ENCODE data around the gene NCAN.

DNA sequence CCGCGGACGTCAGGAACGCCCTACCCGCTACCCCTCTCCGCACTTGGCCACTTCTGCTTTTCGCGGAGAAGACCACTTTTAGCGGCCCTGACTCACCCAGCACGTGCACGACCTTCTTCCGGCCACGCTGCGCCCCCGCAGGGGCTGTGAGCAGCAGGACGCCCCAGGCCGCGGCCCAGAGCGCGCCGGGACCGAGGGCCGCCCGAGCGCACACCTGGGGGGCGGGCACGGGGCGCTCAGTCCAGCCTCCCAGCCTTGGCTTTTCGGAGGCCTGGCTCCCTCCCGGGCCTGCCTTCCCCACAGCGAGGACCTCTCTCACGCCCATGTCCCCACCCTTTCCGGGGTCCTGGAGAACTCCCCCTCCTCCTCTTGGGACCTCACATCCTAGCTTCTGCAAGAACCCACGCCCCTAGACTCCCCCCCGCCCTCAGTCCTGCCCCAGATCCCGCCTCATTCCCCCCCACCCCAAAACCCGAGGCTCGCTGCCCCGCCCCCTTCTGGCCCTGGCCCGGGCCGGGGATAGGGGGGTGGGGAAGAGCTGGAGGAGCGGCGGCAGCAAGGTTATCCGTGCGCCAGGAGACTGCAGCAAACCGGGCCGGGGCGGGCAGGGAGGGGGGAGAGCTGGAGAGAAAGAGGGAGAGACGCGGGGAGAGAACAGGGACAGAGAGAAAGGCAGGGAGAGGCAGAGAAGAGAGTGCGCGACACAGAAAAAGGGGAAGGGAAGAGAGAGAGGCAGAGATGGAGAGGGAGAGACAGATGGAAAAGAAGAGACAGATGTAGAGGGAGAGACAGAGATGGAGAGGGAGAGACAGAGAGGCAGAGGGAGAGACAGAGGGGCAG is 49.8 kb downstream of the NCAN start:
- TF ChIP-seq, protein P1, sequence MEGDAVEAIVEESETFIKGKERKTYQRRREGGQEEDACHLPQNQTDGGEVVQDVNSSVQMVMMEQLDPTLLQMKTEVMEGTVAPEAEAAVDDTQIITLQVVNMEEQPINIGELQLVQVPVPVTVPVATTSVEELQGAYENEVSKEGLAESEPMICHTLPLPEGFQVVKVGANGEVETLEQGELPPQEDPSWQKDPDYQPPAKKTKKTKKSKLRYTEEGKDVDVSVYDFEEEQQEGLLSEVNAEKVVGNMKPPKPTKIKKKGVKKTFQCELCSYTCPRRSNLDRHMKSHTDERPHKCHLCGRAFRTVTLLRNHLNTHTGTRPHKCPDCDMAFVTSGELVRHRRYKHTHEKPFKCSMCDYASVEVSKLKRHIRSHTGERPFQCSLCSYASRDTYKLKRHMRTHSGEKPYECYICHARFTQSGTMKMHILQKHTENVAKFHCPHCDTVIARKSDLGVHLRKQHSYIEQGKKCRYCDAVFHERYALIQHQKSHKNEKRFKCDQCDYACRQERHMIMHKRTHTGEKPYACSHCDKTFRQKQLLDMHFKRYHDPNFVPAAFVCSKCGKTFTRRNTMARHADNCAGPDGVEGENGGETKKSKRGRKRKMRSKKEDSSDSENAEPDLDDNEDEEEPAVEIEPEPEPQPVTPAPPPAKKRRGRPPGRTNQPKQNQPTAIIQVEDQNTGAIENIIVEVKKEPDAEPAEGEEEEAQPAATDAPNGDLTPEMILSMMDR (IDR thresholded peaks at IDR 0.05), result no peak
- no peak for TF ChIP-seq POLR2A (IDR thresholded peaks at IDR 0.05)

All from esophagus squamous epithelium (tissue), 4 donors.